ENCODE results near the gene GPX3.

DNA sequence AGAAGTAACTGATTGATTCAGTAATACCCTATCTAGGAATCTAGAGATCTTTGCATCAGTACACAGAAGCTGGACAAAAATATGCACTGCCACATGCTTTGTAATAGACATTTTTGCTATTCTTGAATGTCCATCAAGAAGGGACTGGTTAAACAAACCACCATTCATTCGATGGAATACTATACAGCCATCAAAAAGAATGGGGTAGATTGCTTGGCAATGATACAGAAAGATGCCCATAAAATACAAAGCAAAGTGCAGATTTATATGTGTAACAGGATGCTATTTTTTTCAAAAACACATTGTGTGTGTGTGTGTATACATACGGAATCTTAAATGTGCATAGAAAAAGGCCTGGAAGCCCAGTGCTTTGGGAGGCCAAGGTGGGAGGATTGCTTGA, 52.9 kb downstream of the GPX3 start:
- TF ChIP-seq, protein P1, sequence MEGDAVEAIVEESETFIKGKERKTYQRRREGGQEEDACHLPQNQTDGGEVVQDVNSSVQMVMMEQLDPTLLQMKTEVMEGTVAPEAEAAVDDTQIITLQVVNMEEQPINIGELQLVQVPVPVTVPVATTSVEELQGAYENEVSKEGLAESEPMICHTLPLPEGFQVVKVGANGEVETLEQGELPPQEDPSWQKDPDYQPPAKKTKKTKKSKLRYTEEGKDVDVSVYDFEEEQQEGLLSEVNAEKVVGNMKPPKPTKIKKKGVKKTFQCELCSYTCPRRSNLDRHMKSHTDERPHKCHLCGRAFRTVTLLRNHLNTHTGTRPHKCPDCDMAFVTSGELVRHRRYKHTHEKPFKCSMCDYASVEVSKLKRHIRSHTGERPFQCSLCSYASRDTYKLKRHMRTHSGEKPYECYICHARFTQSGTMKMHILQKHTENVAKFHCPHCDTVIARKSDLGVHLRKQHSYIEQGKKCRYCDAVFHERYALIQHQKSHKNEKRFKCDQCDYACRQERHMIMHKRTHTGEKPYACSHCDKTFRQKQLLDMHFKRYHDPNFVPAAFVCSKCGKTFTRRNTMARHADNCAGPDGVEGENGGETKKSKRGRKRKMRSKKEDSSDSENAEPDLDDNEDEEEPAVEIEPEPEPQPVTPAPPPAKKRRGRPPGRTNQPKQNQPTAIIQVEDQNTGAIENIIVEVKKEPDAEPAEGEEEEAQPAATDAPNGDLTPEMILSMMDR (IDR thresholded peaks at IDR 0.05 in 8 of 11, conservative IDR thresholded peaks at IDR 0.05 in 3 of 11), result no peak
- no peak for TF ChIP-seq POLR2A (IDR thresholded peaks at IDR 0.05)

All from spleen (tissue), 7 donors.